Choroid plexus epithelial cell (primary cell): ENCODE data around the gene VCL.
A peak's percentile ranks its signal among the peaks of the same experiment; 100 is the strongest.

Experiments
- DNase-seq: peaks from one replicate; pipeline ENCODE4 v3.0.0-alpha.2; 2010; ENCODE audit warnings: low read depth
- H3K4me3 ChIP-seq: 2 replicates; pipeline ENCODE4 v1.5.1; 2011; ENCODE audit warnings: low read depth, mild to moderate bottlenecking, control low read depth, low read length, moderate library complexity
- TF ChIP-seq, protein P1 (sequence below): conservative IDR thresholded peaks from 2 replicates; pipeline ENCODE4 v1.5.1; 2011; ENCODE audit warnings: low read depth, mild to moderate bottlenecking, control low read depth, inconsistent platforms, low read length, moderate library complexity

VCL gene

GRCh38 chr10:73989594-73990150 is 8.2 kb upstream of the VCL start:
- TF ChIP-seq, protein P1, sequence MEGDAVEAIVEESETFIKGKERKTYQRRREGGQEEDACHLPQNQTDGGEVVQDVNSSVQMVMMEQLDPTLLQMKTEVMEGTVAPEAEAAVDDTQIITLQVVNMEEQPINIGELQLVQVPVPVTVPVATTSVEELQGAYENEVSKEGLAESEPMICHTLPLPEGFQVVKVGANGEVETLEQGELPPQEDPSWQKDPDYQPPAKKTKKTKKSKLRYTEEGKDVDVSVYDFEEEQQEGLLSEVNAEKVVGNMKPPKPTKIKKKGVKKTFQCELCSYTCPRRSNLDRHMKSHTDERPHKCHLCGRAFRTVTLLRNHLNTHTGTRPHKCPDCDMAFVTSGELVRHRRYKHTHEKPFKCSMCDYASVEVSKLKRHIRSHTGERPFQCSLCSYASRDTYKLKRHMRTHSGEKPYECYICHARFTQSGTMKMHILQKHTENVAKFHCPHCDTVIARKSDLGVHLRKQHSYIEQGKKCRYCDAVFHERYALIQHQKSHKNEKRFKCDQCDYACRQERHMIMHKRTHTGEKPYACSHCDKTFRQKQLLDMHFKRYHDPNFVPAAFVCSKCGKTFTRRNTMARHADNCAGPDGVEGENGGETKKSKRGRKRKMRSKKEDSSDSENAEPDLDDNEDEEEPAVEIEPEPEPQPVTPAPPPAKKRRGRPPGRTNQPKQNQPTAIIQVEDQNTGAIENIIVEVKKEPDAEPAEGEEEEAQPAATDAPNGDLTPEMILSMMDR: no peak
- no peak overlapping the region for H3K4me3 ChIP-seq
- DNase-seq: peak; percentile 26

- no peak overlapping the region for H3K4me3 ChIP-seq
- TF ChIP-seq, protein P1: no peak
- no peak for DNase-seq
Observed at GRCh38 chr10:73991203-73991883, 6.6 kb upstream of the VCL start.

DNA sequence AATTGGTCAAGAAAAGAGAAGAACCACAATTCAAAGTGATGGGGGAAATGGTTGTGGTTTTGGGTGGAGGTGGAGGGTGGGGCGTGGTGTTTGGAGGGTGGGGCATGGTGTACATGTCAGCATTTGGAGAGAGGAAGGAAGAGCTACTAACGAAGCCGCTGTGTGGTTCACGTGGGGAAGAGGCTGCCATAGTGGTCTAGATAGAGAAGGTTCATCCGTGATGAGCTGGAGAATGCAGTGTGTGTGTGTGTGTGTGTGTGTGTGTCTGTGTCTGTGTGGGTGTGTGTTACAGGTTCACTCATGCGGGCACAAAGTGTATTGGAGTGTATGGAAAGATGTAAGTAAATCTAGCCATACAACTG is 6.1 kb upstream of the VCL start:
- no peak for DNase-seq
- TF ChIP-seq, protein P1: no peak
- no peak overlapping the region for H3K4me3 ChIP-seq

DNA sequence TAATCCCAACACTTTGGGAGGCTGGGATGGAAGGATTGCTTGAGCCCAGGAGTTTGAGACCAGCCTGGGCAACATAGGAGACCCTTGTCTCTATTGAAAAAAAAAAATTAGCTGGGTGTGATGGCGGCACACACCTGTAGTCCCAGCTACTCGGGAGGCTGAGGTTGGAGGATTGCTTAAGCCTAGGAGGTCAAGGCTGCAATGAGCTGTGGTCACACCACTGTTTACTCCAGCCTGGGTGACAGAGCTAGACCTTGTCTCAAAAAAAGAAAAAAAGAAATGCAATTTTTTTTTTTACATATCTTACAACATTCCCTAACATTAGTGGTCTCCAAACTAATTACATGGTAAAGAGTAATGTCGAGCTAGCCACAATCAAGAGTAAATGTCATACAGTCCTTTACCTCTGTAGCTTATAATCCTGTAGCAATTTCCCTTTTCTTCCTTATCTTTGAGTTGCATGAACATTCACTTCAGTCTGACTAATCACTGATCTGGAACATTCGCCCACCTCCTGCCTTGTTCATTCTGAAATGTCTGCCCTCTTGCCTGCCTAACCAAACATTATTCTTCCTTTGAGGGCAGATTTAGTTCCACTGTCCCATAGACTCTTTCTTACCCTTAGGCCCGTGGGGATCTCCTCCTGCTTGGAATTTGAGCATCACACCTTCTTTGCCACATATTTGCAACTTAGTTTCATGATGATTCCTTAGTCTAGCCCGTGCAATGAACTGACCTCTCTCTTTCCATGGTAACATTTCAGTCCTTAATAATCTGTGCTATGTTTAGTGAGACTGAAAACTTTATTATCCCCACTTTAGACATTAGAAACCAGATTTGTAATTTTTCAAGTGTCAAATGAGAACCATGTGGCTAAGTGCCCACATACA is 4.8 kb upstream of the VCL start:
- TF ChIP-seq, protein P1: no peak
- peak; percentile 57 for DNase-seq
- no peak overlapping the region for H3K4me3 ChIP-seq

GRCh38 chr10:73995035-73995358 is 2.9 kb upstream of the VCL start:
- TF ChIP-seq, protein P1: no peak
- DNase-seq: no peak

DNA sequence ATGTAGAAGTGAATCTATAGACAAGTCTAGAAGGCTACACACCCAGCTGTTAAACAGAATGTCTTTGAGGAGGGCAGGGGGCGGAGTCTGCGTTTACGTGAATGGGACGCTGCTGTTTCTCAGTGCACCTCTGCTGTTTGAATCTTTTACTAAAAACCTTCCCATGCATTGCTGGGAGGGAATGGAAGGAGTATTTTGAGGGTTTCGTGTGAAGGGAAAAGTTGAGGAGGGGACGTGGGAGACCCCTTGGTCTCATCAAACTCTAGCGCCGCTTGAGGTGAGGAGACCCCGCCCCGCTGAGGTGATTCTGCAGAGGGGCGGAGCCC is 492 bp upstream of the VCL start:
- TF ChIP-seq, protein P1: no peak
- no peak for DNase-seq
- H3K4me3 ChIP-seq: peak overlapping the region; percentile 96

More at GRCh38 chr10:73995035-73995358, 2.9 kb upstream of the VCL start:
- H3K4me3 ChIP-seq: no peak overlapping the region
